IMR-90 (cell line): ENCODE data around the gene GREB1L. TPM values are rescaled to one million over a fixed set of nuclear protein-coding genes. Genes with fewer than 3 reads are reported as not detected.

Experiments
- ATAC-seq: fragments of 200-7000 bp; cut with Tn5 transposase; 2 replicates; pipeline ENCODE4 v1.9.1; 2020; ENCODE audit warnings: low read depth, mild to moderate bottlenecking, moderate library complexity
- BruUV-seq: library from RNA; stranded (reverse); fragments of 400-500 nt; replicated peaks from 2 replicates; lab custom pipeline; 2021; lab: Mats Ljungman, UMichigan
- CTCF ChIA-PET: fragments of 300-600 bp; formaldehyde crosslinking; extraction: SDS; loops from one replicate; lab custom pipeline; 2021; ENCODE audit warnings: antibody characterized with exemption; lab: Yijun Ruan, JAX
- POLR2A ChIA-PET: fragments of 300-600 bp; sonication (Branson Sonifier 250); formaldehyde crosslinking; loops from one replicate; lab custom pipeline; 2022; ENCODE audit warnings: antibody characterized with exemption; ENCODE audit not compliant: unreplicated experiment; lab: Charles Lee
- DNase-seq: peaks from one replicate; pipeline ENCODE4 v3.0.0; 2013
- H2AFZ ChIP-seq: replicated peaks from 2 replicates; pipeline ENCODE3; 2013; ENCODE audit warnings: low read length, mild to moderate bottlenecking; ENCODE audit not compliant: poor library complexity
- H2AK5ac ChIP-seq: 2 replicates; pipeline ENCODE4 v1.6.1; 2013; ENCODE audit warnings: low read depth, low read length, inconsistent platforms
- H2AK9ac ChIP-seq: replicated peaks from 2 replicates; pipeline ENCODE3; 2013; ENCODE audit warnings: mild to moderate bottlenecking, low read depth, low read length, moderate library complexity; ENCODE audit not compliant: poor library complexity
- H2BK120ac ChIP-seq: 2 replicates; pipeline ENCODE4 v1.6.1; 2013; ENCODE audit warnings: low read depth, low read length, inconsistent platforms
- H2BK15ac ChIP-seq: 3 replicates; pipeline ENCODE4 v1.6.1; 2013; ENCODE audit warnings: low read depth, low read length, inconsistent platforms
- H2BK20ac ChIP-seq: 2 replicates; pipeline ENCODE4 v1.6.1; 2013; ENCODE audit warnings: low read depth, mild to moderate bottlenecking, inconsistent platforms, low read length, moderate library complexity
- H2BK5ac ChIP-seq: 2 replicates; pipeline ENCODE4 v1.6.1; 2013; ENCODE audit warnings: mild to moderate bottlenecking, low read depth, low read length, inconsistent platforms; ENCODE audit not compliant: poor library complexity, severe bottlenecking
- H3K14ac ChIP-seq: replicated peaks from 2 replicates; pipeline ENCODE4 v1.6.1; 2013; ENCODE audit warnings: low read depth, low read length, inconsistent platforms
- H3K18ac ChIP-seq: 2 replicates; pipeline ENCODE4 v1.6.1; 2013; ENCODE audit warnings: low read depth, low read length, control low read depth
- H3K23ac ChIP-seq: 2 replicates; pipeline ENCODE4 v1.6.1; 2013; ENCODE audit warnings: low read depth, low read length, inconsistent platforms
- H3K27ac ChIP-seq: 2 replicates; pipeline ENCODE4 v1.5.1; 2013; ENCODE audit warnings: mild to moderate bottlenecking, control low read depth, low read length; ENCODE audit not compliant: insufficient read depth
- H3K27me3 ChIP-seq: 2 replicates; pipeline ENCODE4 v1.6.1; 2013; ENCODE audit warnings: low read length; ENCODE audit not compliant: control insufficient read depth, insufficient read depth
- H3K36me3 ChIP-seq: 2 replicates; pipeline ENCODE4 v1.6.1; 2013; ENCODE audit warnings: low read length, mixed read lengths; ENCODE audit not compliant: control insufficient read depth, insufficient read depth
- H3K4ac ChIP-seq: 2 replicates; pipeline ENCODE4 v1.6.1; 2013; ENCODE audit warnings: low read depth, low read length, inconsistent platforms
- H3K4me1 ChIP-seq: 2 replicates; pipeline ENCODE4 v1.6.1; 2013; ENCODE audit warnings: low read length, mixed read lengths; ENCODE audit not compliant: control insufficient read depth, insufficient read depth
- H3K4me2 ChIP-seq: 2 replicates; pipeline ENCODE4 v1.6.1; 2013; ENCODE audit warnings: low read depth, mild to moderate bottlenecking, control low read depth, low read length, moderate library complexity
- H3K4me3 ChIP-seq: 2 replicates; pipeline ENCODE4 v1.5.1; 2013; ENCODE audit warnings: low read depth, mild to moderate bottlenecking, control low read depth, low read length, moderate library complexity; ENCODE audit not compliant: insufficient read depth
- H3K56ac ChIP-seq: 2 replicates; pipeline ENCODE4 v1.6.1; 2013; ENCODE audit warnings: low read length, inconsistent platforms; ENCODE audit not compliant: insufficient read depth; ENCODE audit errors: extremely low read depth
- H3K79me1 ChIP-seq, 2 experiments: 2 replicates each; pipeline ENCODE4 v1.6.1; 2013; ENCODE audit warnings: low read length in 2 of 2, inconsistent platforms in 1 of 2, low read depth in 1 of 2
- H3K9ac ChIP-seq: 2 replicates; pipeline ENCODE4 v1.6.1; 2013; ENCODE audit warnings: low read depth, low read length, control low read depth
- H3K9me1 ChIP-seq: 2 replicates; pipeline ENCODE4 v1.6.1; 2013; ENCODE audit warnings: low read length, inconsistent platforms; ENCODE audit not compliant: insufficient read depth
- H3K9me3 ChIP-seq: 2 replicates; pipeline ENCODE4 v1.6.1; 2013; ENCODE audit warnings: low read length; ENCODE audit not compliant: control insufficient read depth, insufficient read depth
- H4K20me1 ChIP-seq: 2 replicates; pipeline ENCODE4 v1.6.1; 2013; ENCODE audit warnings: low read length, inconsistent platforms; ENCODE audit not compliant: insufficient read depth
- H4K5ac ChIP-seq: 2 replicates; pipeline ENCODE4 v1.6.1; 2013; ENCODE audit warnings: mild to moderate bottlenecking, low read depth, low read length, control low read depth
- H4K8ac ChIP-seq, 2 experiments: 2 replicates each; pipeline ENCODE4 v1.6.1; 2013; ENCODE audit warnings: low read depth in 2 of 2, low read length in 2 of 2, control low read depth in 1 of 2, inconsistent platforms in 1 of 2
- H4K91ac ChIP-seq: 2 replicates; pipeline ENCODE4 v1.6.1; 2013; ENCODE audit warnings: low read depth, low read length, inconsistent platforms; ENCODE audit not compliant: insufficient read depth
- BHLHE40 ChIP-seq: fragments of 150-350 bp; IDR thresholded peaks from 2 replicates; pipeline ENCODE4 v1.6.1; 2016; ENCODE audit warnings: mild to moderate bottlenecking, low read depth, low read length
- CHD1 ChIP-seq: IDR thresholded peaks from 2 replicates; pipeline ENCODE4 v1.6.1; 2012; ENCODE audit warnings: low read depth, low read length, improper control_type of control experiment
- CTCF ChIP-seq: conservative IDR thresholded peaks from 2 replicates; pipeline ENCODE4 v1.5.1; 2012; ENCODE audit warnings: mild to moderate bottlenecking, low read depth, low read length, improper control_type of control experiment
- ELK1 ChIP-seq: fragments of 150-350 bp; IDR thresholded peaks from 2 replicates; pipeline ENCODE4 v1.6.1; 2016; ENCODE audit warnings: low read depth, mild to moderate bottlenecking, low read length, moderate library complexity, borderline replicate concordance
- FOS ChIP-seq: fragments of 150-350 bp; IDR thresholded peaks from 2 replicates; pipeline ENCODE4 v1.6.1; 2016; ENCODE audit warnings: low read depth, low read length
- MAFK ChIP-seq: IDR thresholded peaks from 2 replicates; pipeline ENCODE4 v1.6.1; 2012; ENCODE audit warnings: low read depth, low read length, improper control_type of control experiment
- MAZ ChIP-seq: IDR thresholded peaks from 2 replicates; pipeline ENCODE4 v1.6.1; 2012; ENCODE audit warnings: low read depth, mild to moderate bottlenecking, low read length, improper control_type of control experiment, moderate library complexity, borderline replicate concordance
- MXI1 ChIP-seq: IDR thresholded peaks from 2 replicates; pipeline ENCODE4 v1.6.1; 2012; ENCODE audit warnings: low read depth, mild to moderate bottlenecking, low read length, moderate library complexity, borderline replicate concordance
- NFE2L2 ChIP-seq: fragments of 150-350 bp; IDR thresholded peaks from 2 replicates; pipeline ENCODE4 v1.6.1; 2016; ENCODE audit warnings: low read depth, mild to moderate bottlenecking, low read length
- POLR2A ChIP-seq: IDR thresholded peaks from 2 replicates; pipeline ENCODE4 v1.6.1; 2012; ENCODE audit warnings: mild to moderate bottlenecking, low read depth, low read length
- RAD21 ChIP-seq: IDR thresholded peaks from 2 replicates; pipeline ENCODE4 v1.6.1; 2012; ENCODE audit warnings: low read length, improper control_type of control experiment
- RCOR1 ChIP-seq: IDR thresholded peaks from 2 replicates; pipeline ENCODE4 v1.6.1; 2012; ENCODE audit warnings: mild to moderate bottlenecking, low read length, improper control_type of control experiment; ENCODE audit not compliant: insufficient replicate concordance
- RFX5 ChIP-seq: IDR thresholded peaks from 2 replicates; pipeline ENCODE4 v1.8.0; 2012; ENCODE audit warnings: low read depth, mild to moderate bottlenecking, low read length, moderate library complexity
- SMC3 ChIP-seq: fragments of 150-350 bp; IDR thresholded peaks from 2 replicates; pipeline ENCODE4 v1.6.1; 2016; ENCODE audit warnings: low read depth, mild to moderate bottlenecking, antibody characterized with exemption, low read length, moderate library complexity
- USF2 ChIP-seq: fragments of 150-350 bp; IDR thresholded peaks from 2 replicates; pipeline ENCODE4 v1.6.1; 2017; ENCODE audit warnings: mild to moderate bottlenecking, antibody characterized with exemption, low read length, low read depth
- WGBS, 2 experiments: methylation state at CpG; one replicate each; pipeline versions ENCODE4 v1.1.5 to v1.1.7; 2013; ENCODE audit warnings: missing lambda C conversion rate in 2 of 2; ENCODE audit not compliant: insufficient read length in 1 of 2; ENCODE audit errors: extremely low coverage in 2 of 2; 5-methylcytosine and 5-hydroxymethylcytosine counted together
- dilution Hi-C: fragments of 300-500 bp; cut with HindIII; formaldehyde crosslinking; loops from one replicate; pipeline ENCODE4 v1.14.3; 2018; ENCODE audit warnings: low sequenced_read_pairs; ENCODE audit not compliant: unreplicated experiment
- in situ Hi-C: fragments of 300-500 bp; cut with MboI; formaldehyde crosslinking; loops from 3 replicates; pipeline ENCODE4 v1.14.3; 2019; ENCODE audit warnings: low sequenced_read_pairs, inconsistent platforms, mixed read lengths
- intact Hi-C: fragments of 100-400 bp; cut with micrococcal nuclease; formaldehyde crosslinking; loops from 2 replicates; pipeline ENCODE4 v1.10.0; 2022
- polyA plus RNA-seq, 3 experiments: library from polyadenylated mRNA; depleted of rRNA; stranded (reverse); fragments of >200 nt; gene quantifications; 2 replicates each; pipeline ENCODE4 v1.2.3, GENCODE V29; 2012; ENCODE audit warnings: low replicate concordance in 1 of 3
- total RNA-seq: library from RNA; depleted of rRNA; stranded (reverse); fragments of >200 nt; gene quantifications from 2 replicates; pipeline ENCODE4 v1.2.3, GENCODE V29; 2012

The GREB1L gene
- total and polyA plus RNA-seq, 2 of the 4 experiments (the other 2 are of a cell fraction), result under 0.01 to 0.02 TPM

DNA sequence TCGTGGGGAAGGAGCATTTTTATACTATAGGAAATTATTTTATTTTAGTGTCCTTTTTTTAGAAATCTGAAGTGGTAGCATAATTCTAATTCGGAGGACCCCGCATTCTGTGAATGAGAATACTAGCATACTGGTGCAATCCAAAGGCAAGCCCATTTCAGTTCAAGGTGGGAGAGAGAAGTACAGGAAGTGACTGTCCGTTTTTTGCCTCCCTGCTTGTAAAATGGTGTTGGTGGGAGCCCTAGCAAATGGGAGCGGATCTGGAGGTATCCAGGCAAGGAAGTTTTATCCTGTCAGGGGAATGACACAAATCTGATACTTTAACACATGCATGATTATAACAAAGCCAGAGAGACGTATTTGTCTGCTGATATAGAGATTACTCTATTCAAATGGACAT is 216.8 kb downstream of the GREB1L start:
- H2BK20ac ChIP-seq, result no peak overlapping the region
- H3K27ac ChIP-seq, result no peak overlapping the region
- H2AK5ac ChIP-seq, result no peak overlapping the region
- intact Hi-C loops (loop anchor here (10.0 kb wide), 1 partner anchor 214 kb away; the partner anchor contains the start of gene GREB1L), dilution Hi-C loops (no loop called here), in situ Hi-C loops (no loop called here)
- H3K18ac ChIP-seq, result no peak overlapping the region
- no peak overlapping the region for H3K4me3 ChIP-seq
- H4K5ac ChIP-seq, result no peak overlapping the region
- H3K9me1 ChIP-seq, result no peaks in the 10 kb centered on the region
- no peak overlapping the region for H3K23ac ChIP-seq
- no peak overlapping the region for H4K91ac ChIP-seq
- no peak overlapping the region for H2AFZ ChIP-seq
- H3K4me1 ChIP-seq, result no peaks in the 10 kb centered on the region
- no peak overlapping the region for H3K4ac ChIP-seq
- no peak overlapping the region for H3K4me2 ChIP-seq
- CTCF ChIA-PET, result no interaction called here
- 100% methylated on average over 2 of the region's 6 CpGs; no CpG with 5 or more reads in 1 of the 2 experiments for WGBS, 2 experiments
- ATAC-seq (no peak), DNase-seq (no peak)
- no peaks in the 10 kb centered on the region for H3K36me3 ChIP-seq
- no peaks in the 10 kb centered on the region for H3K79me1 ChIP-seq
- TF ChIP-seq RAD21 (no peak), MAFK (no peak), SMC3 (no peak), RCOR1 (no peak), BHLHE40 (no peak), USF2 (no peak), MAZ (no peak), MXI1 (no peak), RFX5 (no peak), CTCF (no peak), POLR2A (no peak), NFE2L2 (no peak), CHD1 (no peak), FOS (no peak), ELK1 (no peak)
- no TSS peak for BruUV-seq
- no peaks in the 10 kb centered on the region for H4K20me1 ChIP-seq
- H2AK9ac ChIP-seq, result no peak overlapping the region
- no peak overlapping the region for H3K9ac ChIP-seq
- POLR2A ChIA-PET, result no interaction called here
- no peak overlapping the region for H2BK15ac ChIP-seq
- H3K56ac ChIP-seq, result no peak overlapping the region
- peaks cover 15% of the 10 kb centered on the region for H3K27me3 ChIP-seq
- no peak overlapping the region for H3K14ac ChIP-seq
- H4K8ac ChIP-seq, result no peak overlapping the region
- H3K9me3 ChIP-seq, result no peaks in the 10 kb centered on the region
- no peak overlapping the region for H2BK120ac ChIP-seq
- H2BK5ac ChIP-seq, result no peak overlapping the region
